ENCODE measurements around the gene DYNC1I1. TPM values are rescaled to one million over a fixed set of nuclear protein-coding genes. Genes with fewer than 3 reads are reported as not detected.

The DYNC1I1 gene
- polyA plus RNA-seq, 1 of the 3 experiments (the other 2 are of a cell fraction): 0.05 TPM

GRCh38 chr7:95874541-95875265 lies 102.3 kb downstream of the DYNC1I1 start (continued):
- no peak for TF ChIP-seq USF1 (IDR thresholded peaks at IDR 0.05; ENCODE audit: borderline replicate concordance, low read depth)

GRCh38 chr7:95875519-95875918 lies 103.2 kb downstream of the DYNC1I1 start:
- no peaks in the 10 kb centered on the region for H3K36me3 ChIP-seq (replicated peaks in 1 of 2; ENCODE audit: control insufficient read depth in 1 of 2, insufficient read depth in 2 of 2, low read length in 1 of 2)
- no peak overlapping the region for H3K27ac ChIP-seq (ENCODE audit: low read depth in 2 of 2, low read length in 1 of 2)
- H3K9me2 ChIP-seq: no peaks in the 10 kb centered on the region
- no peaks in the 10 kb centered on the region for H4K20me1 ChIP-seq (ENCODE audit: insufficient read depth)
- H3K4me1 ChIP-seq (ENCODE audit: control insufficient read depth in 1 of 2, insufficient read depth in 2 of 2, low read depth in 1 of 2, low read length in 1 of 2): no peaks in the 10 kb centered on the region; a peak in 1 of 4 replicates
- no peaks in the 10 kb centered on the region for H3K27me3 ChIP-seq (ENCODE audit: insufficient read depth)
- ChIA-PET CTCF (interaction anchor here (0.6 to 6.6 kb wide), 3 partner anchors 20 to 363 kb away, joined by 3 to 191 read pairs (median 5); no protein-coding TSS in a partner anchor), POLR2A (no interaction called here)
- H3K9me3 ChIP-seq: 0 out of 2 replicates have a peak, but pooled peaks cover 6% of the 10 kb centered on the region
- no peak overlapping the region for H3K9ac ChIP-seq
- H3K4me3 ChIP-seq (ENCODE audit: low read depth in 2 of 2, low read length in 1 of 2): no peak overlapping the region
- no peak for DNase-seq
- no peaks in the 10 kb centered on the region for H3K79me2 ChIP-seq (ENCODE audit: insufficient read depth)
- TF ChIP-seq POLR2AphosphoS5 (IDR thresholded peaks at IDR 0.05; ENCODE audit: low read depth, low read length): no peak
- TF ChIP-seq YY1 (IDR thresholded peaks at IDR 0.05; ENCODE audit: low read depth): no peak
- TF ChIP-seq GATA2 (CRISPR knock-in tag; IDR thresholded peaks at IDR 0.05): no peak
- TF ChIP-seq ZBTB33 (IDR thresholded peaks at IDR 0.05; ENCODE audit: borderline replicate concordance, low read depth): no peak
- no peak for TF ChIP-seq SMC3 (IDR thresholded peaks at IDR 0.05; ENCODE audit: low read depth, low read length)
- TF ChIP-seq MEF2A (IDR thresholded peaks at IDR 0.05; ENCODE audit: borderline replicate concordance, low read depth): no peak
- TF ChIP-seq NRF1 (IDR thresholded peaks at IDR 0.05; ENCODE audit: low read depth, low read length): no peak
- no peak for TF ChIP-seq USF1 (IDR thresholded peaks at IDR 0.05; ENCODE audit: borderline replicate concordance, low read depth)
- no peak for TF ChIP-seq GABPA (IDR thresholded peaks at IDR 0.05; ENCODE audit: low read depth)
- no peak for TF ChIP-seq TAF1 (IDR thresholded peaks at IDR 0.05; ENCODE audit: borderline replicate concordance, low read depth, low read length)
- TF ChIP-seq NFIC (IDR thresholded peaks at IDR 0.05; ENCODE audit: borderline replicate concordance): no peak
- H3K4me2 ChIP-seq: no peak overlapping the region
- H3F3A ChIP-seq (replicated peaks; ENCODE audit: insufficient read depth): no peaks in the 10 kb centered on the region
- H2AFZ ChIP-seq (ENCODE audit: low read depth): no peak overlapping the region

GRCh38 chr7:95878677-95879076 lies 106.3 kb downstream of the DYNC1I1 start:
- Histone ChIP-seq H3K9me3 (0 out of 2 replicates have a peak, but pooled peaks cover 6% of the 10 kb centered on the region), H3K27me3 (ENCODE audit: insufficient read depth) (no peaks in the 10 kb centered on the region), H3K36me3 (replicated peaks in 1 of 2; ENCODE audit: control insufficient read depth in 1 of 2, insufficient read depth in 2 of 2, low read length in 1 of 2) (no peaks in the 10 kb centered on the region), H3K9ac (no peak overlapping the region), H3K4me1 (ENCODE audit: control insufficient read depth in 1 of 2, insufficient read depth in 2 of 2, low read depth in 1 of 2, low read length in 1 of 2) (peaks cover 0 to 3% of the 10 kb centered on the region in 2 experiments; a peak in 1 of 4 replicates), H3F3A (replicated peaks; ENCODE audit: insufficient read depth) (no peaks in the 10 kb centered on the region), H3K4me3 (ENCODE audit: low read depth in 2 of 2, low read length in 1 of 2) (no peak overlapping the region), H3K9me2 (no peaks in the 10 kb centered on the region), H3K79me2 (ENCODE audit: insufficient read depth) (no peaks in the 10 kb centered on the region), H3K4me2 (no peak overlapping the region), H3K27ac (ENCODE audit: low read depth in 2 of 2, low read length in 1 of 2) (no peak overlapping the region), H2AFZ (ENCODE audit: low read depth) (no peak overlapping the region), H4K20me1 (ENCODE audit: insufficient read depth) (no peaks in the 10 kb centered on the region)
- POLR2A ChIA-PET: no interaction called here
- CTCF ChIA-PET: interaction anchor here (1.2 kb wide), 1 partner anchor 38 kb away, joined by 3 read pairs; no protein-coding TSS in a partner anchor
- TF ChIP-seq MXI1 (IDR thresholded peaks at IDR 0.05; ENCODE audit: low read depth, low read length) (no peak), NRF1 (IDR thresholded peaks at IDR 0.05; ENCODE audit: low read depth, low read length) (no peak), REST (IDR thresholded peaks at IDR 0.05; ENCODE audit: low read depth, low read length) (no peak), YY1 (IDR thresholded peaks at IDR 0.05; ENCODE audit: low read depth) (no peak), CTCF (IDR thresholded peaks at IDR 0.05) (no peak)
- no peak for DNase-seq
